NCI-H1105 treated with DMSO at 0.1 percent for 48 hours (cell line): ENCODE results near the gene RYR3.
A peak's percentile ranks its signal among the peaks of the same experiment; 100 is the strongest.

Experiments
- DNase-seq: peaks from one replicate; lab custom pipeline; 2025; lab: John Stamatoyannopoulos, UW

RYR3 gene

DNA sequence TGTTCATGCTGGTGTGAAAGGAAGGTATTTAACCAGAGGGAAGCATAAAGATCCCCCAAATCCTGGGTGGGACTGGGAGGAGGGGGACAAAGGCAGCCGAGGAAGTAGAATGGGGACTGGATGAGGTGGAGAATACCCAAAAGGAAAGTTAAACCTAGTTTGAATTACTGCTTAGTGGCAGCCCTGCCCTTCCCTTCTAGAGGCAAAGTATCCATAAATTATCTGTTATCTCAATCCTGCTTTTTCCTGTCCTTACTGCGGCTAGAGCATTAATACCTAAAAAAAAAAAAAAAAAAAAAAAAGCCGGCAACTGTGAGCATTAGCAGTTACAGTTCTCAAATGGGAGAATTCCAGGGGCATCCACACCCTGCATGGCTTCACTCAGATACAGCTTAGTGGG is 139.0 kb downstream of the RYR3 start:
- no peak for DNase-seq

- no peak for DNase-seq
Measured at GRCh38 chr15:33451385-33451784, 140.6 kb downstream of the RYR3 start.

DNA sequence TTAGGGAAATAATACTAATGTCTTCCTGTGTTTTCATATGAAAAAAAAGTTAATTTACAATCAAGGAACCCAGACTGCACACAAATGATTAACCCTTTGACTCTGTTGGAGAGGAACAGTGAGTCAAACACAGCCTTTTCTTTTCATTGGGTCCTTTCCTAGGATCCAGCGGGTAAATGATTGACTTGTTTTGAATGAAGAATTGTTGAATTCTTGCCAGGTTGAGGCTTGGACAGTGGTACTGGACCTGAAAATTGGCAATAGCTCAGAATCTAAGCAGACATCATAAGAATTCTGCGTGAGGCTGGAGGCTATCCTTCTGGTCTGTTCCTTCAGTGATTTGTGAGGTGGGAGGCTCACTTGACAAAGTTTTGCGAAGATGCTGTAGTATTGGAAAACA is 143.0 kb downstream of the RYR3 start:
- no peak for DNase-seq

DNA sequence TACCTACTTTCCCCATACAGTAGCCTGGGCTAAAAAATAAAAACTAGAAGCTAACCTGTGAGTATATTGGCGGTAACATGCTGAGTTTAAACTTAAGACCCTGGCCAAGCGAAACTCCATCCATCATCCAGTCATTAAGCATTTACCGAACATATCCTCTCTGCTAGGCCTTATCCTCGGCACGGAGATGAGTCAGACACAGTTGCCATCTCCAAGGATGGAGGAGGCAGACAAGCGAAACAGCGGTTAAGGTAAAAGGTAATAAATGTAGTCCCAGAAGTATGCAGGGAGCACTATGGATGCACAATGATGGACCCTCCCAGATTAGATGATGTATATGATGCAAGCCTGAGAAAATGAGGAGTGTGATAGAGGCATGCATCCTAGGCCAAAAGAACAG is 143.6 kb downstream of the RYR3 start:
- DNase-seq, result no peak

DNA sequence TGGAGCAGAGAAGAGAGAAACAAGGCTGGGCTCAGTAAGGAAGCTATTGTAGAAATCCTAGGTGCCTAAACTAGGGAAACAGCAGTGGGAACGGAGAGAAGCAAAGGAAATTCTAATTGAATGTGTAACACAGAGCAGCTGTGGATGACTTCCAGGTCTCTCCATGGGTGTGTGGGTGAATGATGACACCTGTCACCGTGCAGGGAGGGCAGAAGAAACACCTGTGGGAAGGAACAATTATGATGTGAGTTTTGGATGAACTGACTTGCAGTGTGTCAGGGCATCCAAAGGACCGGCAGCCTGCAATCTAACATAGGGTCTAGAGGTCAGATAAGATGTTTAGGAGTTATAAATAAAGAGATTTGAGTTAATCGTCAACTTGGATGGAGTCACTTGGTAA is 144.2 kb downstream of the RYR3 start:
- DNase-seq, result no peak

GRCh38 chr15:33458421-33458820 is 147.7 kb downstream of the RYR3 start:
- no peak for DNase-seq

DNA sequence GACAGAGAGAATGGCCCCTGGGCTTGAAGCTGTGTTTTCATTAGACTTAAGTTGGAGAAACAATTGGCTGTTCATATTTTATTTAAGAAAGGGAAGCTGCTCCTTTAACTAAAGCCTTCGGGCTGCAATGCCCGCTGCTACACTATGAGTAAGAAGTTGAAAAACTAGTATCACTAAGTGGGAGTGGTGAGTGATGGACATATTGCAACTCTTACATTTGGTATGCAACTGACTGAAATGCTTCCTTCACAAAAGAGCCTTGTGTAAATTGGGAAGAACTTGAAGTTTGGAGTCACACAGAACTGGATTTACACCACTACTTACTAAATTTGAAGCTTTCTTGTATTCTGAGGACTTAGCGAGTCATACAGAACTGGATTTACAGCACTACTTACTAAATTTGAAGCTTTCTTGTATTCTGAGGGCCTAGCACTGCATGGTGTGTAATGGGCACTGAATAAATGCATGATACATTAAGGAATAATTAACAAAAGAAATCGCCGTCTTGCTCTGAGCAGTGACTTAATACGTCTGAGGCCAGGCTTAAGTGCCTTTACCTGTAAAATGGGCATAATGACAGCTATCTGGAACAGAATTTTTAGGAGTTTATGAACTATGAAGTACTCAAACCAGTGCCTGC is 149.5 kb downstream of the RYR3 start:
- DNase-seq, result no peak

- DNase-seq, result no peak
Measured at GRCh38 chr15:33461671-33462070, 150.9 kb downstream of the RYR3 start.

- DNase-seq, result no peak
Measured at GRCh38 chr15:33467146-33467815, 156.5 kb downstream of the RYR3 start.

GRCh38 chr15:33467816-33468163 is 157.0 kb downstream of the RYR3 start:
- no peak for DNase-seq

- DNase-seq, result no peak
Measured at GRCh38 chr15:33468740-33469139, 158.0 kb downstream of the RYR3 start.

- DNase-seq, result no peak
Measured at GRCh38 chr15:33473005-33473404, 162.2 kb downstream of the RYR3 start.

- no peak for DNase-seq
Measured at GRCh38 chr15:33473714-33474113, 162.9 kb downstream of the RYR3 start.

DNA sequence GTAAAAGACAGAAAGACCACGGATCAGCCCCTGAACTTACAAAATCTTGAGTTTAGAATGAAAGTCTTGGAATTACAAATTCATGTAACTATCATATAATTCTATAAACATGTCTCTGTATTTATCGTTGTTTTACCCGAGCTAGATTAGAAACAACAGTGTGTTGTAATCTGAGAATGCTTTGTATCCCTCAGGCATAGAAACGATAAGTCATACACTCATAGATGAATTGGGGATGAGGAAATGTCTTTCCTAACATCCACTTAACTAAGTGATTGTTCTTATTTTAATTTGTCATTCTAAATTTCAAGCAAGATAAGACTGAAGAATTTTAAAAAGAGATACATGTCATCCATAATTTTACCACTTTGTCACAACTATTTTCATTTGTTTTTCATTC is 165.3 kb downstream of the RYR3 start:
- no peak for DNase-seq

- no peak for DNase-seq
Measured at GRCh38 chr15:33476908-33477307, 166.1 kb downstream of the RYR3 start.

- no peak for DNase-seq
Measured at GRCh38 chr15:33489335-33489734, 178.6 kb downstream of the RYR3 start.

DNA sequence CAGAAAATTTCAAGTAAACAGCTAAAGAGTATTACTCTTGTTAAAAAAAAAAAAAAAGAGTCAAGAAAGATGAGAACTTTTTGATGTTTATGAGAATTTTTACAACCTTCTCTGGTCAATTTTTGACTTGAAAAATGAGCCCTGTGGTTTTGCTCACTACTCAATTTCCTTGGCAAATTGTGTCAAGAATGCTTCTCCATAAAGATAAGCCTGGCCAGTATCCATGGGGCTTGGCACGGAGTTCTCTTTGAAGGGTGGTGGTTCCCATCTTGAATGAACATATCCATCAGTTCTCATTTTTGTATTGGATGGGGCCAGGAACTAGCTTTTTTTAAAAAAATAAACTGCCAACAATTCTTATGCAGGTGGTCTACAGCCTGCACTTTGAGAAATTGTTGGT is 179.9 kb downstream of the RYR3 start:
- no peak for DNase-seq

DNA sequence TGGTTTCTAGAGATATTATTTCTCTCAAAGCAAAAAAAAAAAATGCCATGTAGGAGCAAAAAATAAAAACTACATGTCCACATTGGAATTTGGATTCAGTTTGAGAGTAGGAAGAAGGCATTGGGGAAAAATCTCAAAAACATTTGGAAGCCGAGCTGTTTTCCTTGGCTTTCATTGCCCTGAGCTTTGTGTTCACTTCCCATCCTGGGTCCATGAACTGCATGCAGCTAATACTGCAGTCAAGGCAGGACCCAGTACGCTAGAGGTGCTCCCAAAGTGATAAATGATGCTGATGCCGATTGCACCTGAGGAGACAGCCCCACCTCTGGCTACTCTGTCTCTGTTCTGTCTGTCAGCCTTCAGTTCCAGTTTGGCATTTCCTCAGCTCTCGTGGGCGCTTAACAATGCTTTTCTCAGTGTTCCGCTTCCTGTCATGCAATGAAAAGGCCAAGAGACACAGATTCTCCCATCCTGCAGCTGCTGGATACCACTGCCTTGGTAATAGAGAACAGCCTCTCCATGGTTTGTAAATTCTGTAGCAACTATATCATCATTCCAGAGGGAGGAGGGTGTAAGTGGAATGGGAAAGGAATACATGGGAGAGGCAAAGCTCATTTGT is 181.8 kb downstream of the RYR3 start:
- no peak for DNase-seq

DNA sequence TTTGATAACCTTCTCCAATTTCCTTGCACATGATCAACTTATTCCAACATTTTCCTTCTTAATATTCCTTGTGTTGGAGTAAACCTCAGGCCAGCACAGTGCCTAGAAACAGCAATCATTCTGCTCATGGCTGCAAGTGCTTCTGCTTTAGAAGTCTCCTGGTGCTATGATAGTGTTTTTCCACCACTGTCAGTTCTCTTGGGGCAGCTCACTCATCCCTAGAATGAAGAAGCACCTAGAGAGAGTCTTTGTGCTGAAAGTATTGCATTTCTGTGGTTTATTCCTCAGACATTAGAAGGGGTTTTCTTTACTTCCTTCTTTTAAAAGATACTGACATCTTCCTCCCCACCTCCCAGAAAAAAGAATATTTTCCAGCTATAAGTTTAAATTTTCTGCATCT is 183.5 kb downstream of the RYR3 start:
- DNase-seq, result no peak

GRCh38 chr15:33500432-33501195 is 189.8 kb downstream of the RYR3 start:
- DNase-seq, result no peak

DNA sequence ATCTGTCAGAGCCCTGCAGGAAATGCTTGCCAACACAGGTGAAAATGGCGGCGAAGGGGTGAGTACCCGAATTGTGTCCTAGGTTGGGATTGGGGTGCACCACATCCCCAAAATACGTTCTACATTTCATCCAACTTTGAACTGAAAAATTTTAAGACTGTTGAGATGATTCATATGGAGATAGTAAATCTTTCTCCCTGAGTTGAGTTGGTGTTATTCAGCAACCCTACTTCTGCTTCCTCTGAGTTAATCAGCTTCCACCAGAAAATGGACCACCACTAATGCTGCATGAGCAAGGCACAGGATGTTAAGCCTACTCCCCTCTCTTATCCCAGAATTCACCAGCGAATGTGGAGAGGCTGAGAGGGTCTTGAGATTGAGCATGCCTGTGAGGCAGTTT is 192.9 kb downstream of the RYR3 start:
- DNase-seq, result no peak

DNA sequence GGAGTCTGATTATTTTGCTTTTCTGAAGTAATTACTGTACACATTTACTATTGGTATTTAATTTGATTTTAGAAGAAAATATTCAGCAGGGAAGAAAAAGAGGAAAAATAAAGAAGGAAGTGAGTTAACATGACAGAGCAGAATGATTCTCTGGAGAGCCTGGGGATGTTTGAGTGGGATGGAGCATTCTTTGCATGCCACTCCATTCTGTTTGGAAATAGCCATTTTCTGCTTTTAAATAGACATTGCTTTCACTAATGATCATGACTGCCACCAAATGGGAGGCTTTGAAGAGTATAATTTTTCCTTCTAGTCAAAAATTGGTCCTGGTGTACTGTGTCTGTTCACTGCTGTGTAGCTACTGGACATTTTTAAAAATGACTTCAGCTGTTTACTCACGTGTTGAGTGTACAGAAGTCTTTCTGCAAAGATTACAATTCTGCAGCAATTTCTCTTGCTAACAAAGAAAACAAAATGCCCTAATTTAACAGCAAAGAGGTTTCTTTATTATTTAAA is 196.1 kb downstream of the RYR3 start:
- no peak for DNase-seq

DNA sequence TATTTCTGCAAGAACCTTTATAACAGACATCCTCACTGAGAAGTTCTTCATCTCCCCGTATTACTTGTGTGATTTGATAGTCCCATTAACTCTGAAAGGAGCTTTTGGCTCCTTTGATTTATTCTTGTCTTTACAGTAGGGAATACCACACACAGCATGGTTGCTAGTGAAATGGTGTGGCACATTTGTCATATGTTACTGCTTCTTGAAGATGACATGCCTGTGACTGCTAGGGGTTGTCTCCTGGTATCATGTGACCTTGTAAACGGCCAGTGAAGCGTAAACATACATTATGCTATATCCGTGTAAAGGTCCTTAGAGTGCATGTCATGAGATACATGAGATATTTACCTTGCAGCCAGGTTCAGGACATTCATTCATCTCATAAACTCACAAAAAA is 197.9 kb downstream of the RYR3 start:
- DNase-seq, result peak; percentile 36
